ENCODE measurements around the gene FHOD1. TPM values are rescaled to one million over a fixed set of nuclear protein-coding genes. Genes with fewer than 3 reads are reported as not detected.

FHOD1 gene
- total and polyA plus RNA-seq, 9 of the 15 experiments (the other 6 are each of a cell fraction or from before 2014, with no cell fraction given) = 18.7 to 126 (median 32.3) TPM

DNA sequence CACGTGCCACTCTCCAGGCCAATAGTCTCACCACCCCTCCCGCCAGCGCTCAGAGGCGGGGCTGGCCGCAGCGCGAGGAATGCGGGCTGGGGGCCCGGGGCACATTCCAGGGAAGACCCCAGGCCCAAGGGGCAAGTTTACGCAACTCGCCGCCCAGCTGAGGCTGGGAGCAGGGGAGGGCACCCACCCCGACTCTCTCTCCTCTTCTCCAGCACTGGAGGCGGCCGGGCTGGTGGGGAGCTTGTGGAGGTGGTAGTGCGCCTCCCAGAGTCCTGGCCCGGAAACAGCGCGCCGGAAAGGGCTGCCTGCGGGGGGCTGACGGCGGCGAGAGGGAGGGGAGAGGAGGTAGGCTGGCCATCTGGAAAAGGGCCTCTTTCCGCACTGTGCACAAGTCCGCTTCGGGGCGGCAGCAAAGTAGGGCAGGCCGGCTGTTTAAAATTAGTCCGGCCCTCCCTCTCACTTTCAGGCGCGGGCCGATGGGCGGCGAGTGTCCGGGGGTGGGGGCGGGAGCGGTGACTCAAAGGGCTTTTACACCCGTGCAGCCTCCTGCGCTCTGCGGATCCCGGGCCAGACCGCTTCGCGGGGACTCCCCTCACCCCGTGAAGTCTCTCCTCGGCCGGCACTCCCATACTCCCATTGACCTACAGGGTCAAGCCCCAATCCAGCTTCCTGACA is 1.1 kb downstream of the FHOD1 start (continued):
- TF ChIP-seq ARID3B (CRISPR knock-in tag; IDR thresholded peaks at IDR 0.05; ENCODE audit: borderline replicate concordance) = no peak
- TF ChIP-seq ZNF511 (CRISPR knock-in tag; IDR thresholded peaks at IDR 0.05) = no peak
- no peak for TF ChIP-seq SIX5 (IDR thresholded peaks at IDR 0.05; ENCODE audit: borderline replicate concordance in 1 of 2, insufficient read depth in 1 of 2, low read depth in 1 of 2, low read length in 2 of 2)
- no peak for TF ChIP-seq EHMT2 (IDR thresholded peaks at IDR 0.05)
- TF ChIP-seq, protein P1, sequence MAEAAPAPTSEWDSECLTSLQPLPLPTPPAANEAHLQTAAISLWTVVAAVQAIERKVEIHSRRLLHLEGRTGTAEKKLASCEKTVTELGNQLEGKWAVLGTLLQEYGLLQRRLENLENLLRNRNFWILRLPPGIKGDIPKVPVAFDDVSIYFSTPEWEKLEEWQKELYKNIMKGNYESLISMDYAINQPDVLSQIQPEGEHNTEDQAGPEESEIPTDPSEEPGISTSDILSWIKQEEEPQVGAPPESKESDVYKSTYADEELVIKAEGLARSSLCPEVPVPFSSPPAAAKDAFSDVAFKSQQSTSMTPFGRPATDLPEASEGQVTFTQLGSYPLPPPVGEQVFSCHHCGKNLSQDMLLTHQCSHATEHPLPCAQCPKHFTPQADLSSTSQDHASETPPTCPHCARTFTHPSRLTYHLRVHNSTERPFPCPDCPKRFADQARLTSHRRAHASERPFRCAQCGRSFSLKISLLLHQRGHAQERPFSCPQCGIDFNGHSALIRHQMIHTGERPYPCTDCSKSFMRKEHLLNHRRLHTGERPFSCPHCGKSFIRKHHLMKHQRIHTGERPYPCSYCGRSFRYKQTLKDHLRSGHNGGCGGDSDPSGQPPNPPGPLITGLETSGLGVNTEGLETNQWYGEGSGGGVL (CRISPR knock-in tag; IDR thresholded peaks at IDR 0.05) = no peak
- TF ChIP-seq, protein P2, sequence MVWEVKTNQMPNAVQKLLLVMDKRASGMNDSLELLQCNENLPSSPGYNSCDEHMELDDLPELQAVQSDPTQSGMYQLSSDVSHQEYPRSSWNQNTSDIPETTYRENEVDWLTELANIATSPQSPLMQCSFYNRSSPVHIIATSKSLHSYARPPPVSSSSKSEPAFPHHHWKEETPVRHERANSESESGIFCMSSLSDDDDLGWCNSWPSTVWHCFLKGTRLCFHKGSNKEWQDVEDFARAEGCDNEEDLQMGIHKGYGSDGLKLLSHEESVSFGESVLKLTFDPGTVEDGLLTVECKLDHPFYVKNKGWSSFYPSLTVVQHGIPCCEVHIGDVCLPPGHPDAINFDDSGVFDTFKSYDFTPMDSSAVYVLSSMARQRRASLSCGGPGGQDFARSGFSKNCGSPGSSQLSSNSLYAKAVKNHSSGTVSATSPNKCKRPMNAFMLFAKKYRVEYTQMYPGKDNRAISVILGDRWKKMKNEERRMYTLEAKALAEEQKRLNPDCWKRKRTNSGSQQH (CRISPR knock-in tag; IDR thresholded peaks at IDR 0.05) = no peak
- peak; percentile 76 for TF ChIP-seq ZFX (CRISPR knock-in tag; IDR thresholded peaks at IDR 0.05)
- TF ChIP-seq U2AF1 (optimal IDR thresholded peaks at IDR 0.05; ENCODE audit: low read depth, low read length) = no peak
- peak; percentile 30; the same call in 1 of the 2 replicates for TF ChIP-seq CBFA2T3 (IDR thresholded peaks at IDR 0.05)
- no peak for TF ChIP-seq ASH1L (IDR thresholded peaks at IDR 0.05; ENCODE audit: borderline replicate concordance, low read depth, partially characterized antibody)
- no peak for TF ChIP-seq HLTF (IDR thresholded peaks at IDR 0.05)
- peak; percentile 42; the same call in 1 of the 2 replicates for TF ChIP-seq SIN3B (IDR thresholded peaks at IDR 0.05; ENCODE audit: low read depth)
- TF ChIP-seq FOXK1 (CRISPR knock-in tag; IDR thresholded peaks at IDR 0.05; ENCODE audit: borderline replicate concordance) = 0 out of 2 replicates have a peak, but pooled peaks have one; percentile 44
- no peak for TF ChIP-seq ZNF174 (CRISPR knock-in tag; IDR thresholded peaks at IDR 0.05)
- TF ChIP-seq ZKSCAN1 (IDR thresholded peaks at IDR 0.05; ENCODE audit: low read depth, low read length) = 0 out of 2 replicates have a peak, but pooled peaks have one; percentile 11
- TF ChIP-seq POLR2AphosphoS5 (IDR thresholded peaks at IDR 0.05; ENCODE audit: control insufficient read depth, insufficient read depth, low read depth, low read length) = no peak
- TF ChIP-seq BACH1 (tag; IDR thresholded peaks at IDR 0.05) = no peak
- no peak for TF ChIP-seq ZC3H11A (IDR thresholded peaks at IDR 0.05; ENCODE audit: low read depth, low read length)
- no peak for TF ChIP-seq MITF (IDR thresholded peaks at IDR 0.05)
- TF ChIP-seq PYGO2 (tag; IDR thresholded peaks at IDR 0.05) = no peak
- no peak for TF ChIP-seq SMARCA4 (IDR thresholded peaks at IDR 0.05)
- TF ChIP-seq GTF2A2 (tag; IDR thresholded peaks at IDR 0.05) = no peak
- TF ChIP-seq ZNF431 (CRISPR knock-in tag; IDR thresholded peaks at IDR 0.05) = peak; percentile 5; the same call in 1 of the 2 replicates

Measured in K562 (cell line).